Esophagus muscularis mucosa (tissue), 4 donors: Measurements from ENCODE around the gene KIF16B.

Source experiments
- CTCF ChIP-seq, 3 experiments: fragments of 200-600 bp in 2 of 3; fragments of 450-650 bp in 1 of 3; sonication (generic) in 2 of 3; IDR thresholded peaks; one replicate each; pipeline ENCODE4 v1.5.1; 2017 to 2019; ENCODE audit warnings: antibody characterized with exemption in 3 of 3, mild to moderate bottlenecking in 2 of 3, moderate library complexity in 1 of 3
- EP300 ChIP-seq: sonication (generic); formaldehyde crosslinking; IDR thresholded peaks from one replicate; pipeline ENCODE4 v1.6.1; 2017; ENCODE audit warnings: antibody characterized with exemption
- POLR2A ChIP-seq: fragments of 450-650 bp; IDR thresholded peaks from one replicate; pipeline ENCODE4 v1.6.1; 2017; ENCODE audit warnings: antibody characterized with exemption, moderate library complexity, mild to moderate bottlenecking, low read depth
- POLR2AphosphoS5 ChIP-seq, 2 donors: sonication (generic); formaldehyde crosslinking; IDR thresholded peaks; one replicate each; pipeline ENCODE4 v1.6.1; 2017; ENCODE audit warnings: antibody characterized with exemption in 2 of 2

- TF ChIP-seq POLR2A, result no peak
- no peak for TF ChIP-seq CTCF (IDR thresholded peaks at IDR 0.05)
- no peak for TF ChIP-seq POLR2AphosphoS5 (IDR thresholded peaks at IDR 0.05)
- TF ChIP-seq EP300, result no peak
Observed at GRCh38 chr20:16312998-16313397, 260.2 kb downstream of the KIF16B start.
